CD4-positive, alpha-beta T cell (primary cell): ENCODE measurements around the gene HMOX1. TPM values are rescaled to one million over a fixed set of nuclear protein-coding genes. Genes with fewer than 3 reads are reported as not detected.

Experiments
- ATAC-seq: fragments of 200-7000 bp; cut with Tn5 transposase; one replicate; pipeline ENCODE4 v1.10.0; 2022; ENCODE audit warnings: mild to moderate bottlenecking; ENCODE audit not compliant: poor library complexity
- CTCF ChIA-PET: fragments of 350-600 bp; sonication (Branson Sonifier 250); formaldehyde crosslinking; loops from one replicate; lab custom pipeline; 2021; ENCODE audit warnings: antibody characterized with exemption, inconsistent platforms; lab: Charles Lee
- POLR2A ChIA-PET: fragments of 350-600 bp; sonication (Branson Sonifier 250); formaldehyde crosslinking; loops from one replicate; lab custom pipeline; 2021; ENCODE audit warnings: antibody characterized with exemption, inconsistent platforms; lab: Charles Lee
- DNase-seq, 14 experiments: peaks; one replicate each; pipeline ENCODE4 v3.0.0-alpha.2; 2013 to 2020; ENCODE audit warnings: mixed read lengths in 2 of 14
- H3K27ac ChIP-seq, 2 donors: one replicate each; pipeline versions ENCODE4 v1.5.1 to v1.7.0; 2013; ENCODE audit warnings: low read length in 2 of 2, low read depth in 1 of 2, mild to moderate bottlenecking in 1 of 2
- H3K27me3 ChIP-seq, 2 experiments: 1 replicate in 1 of 2; 2 replicates in 1 of 2; pipeline versions ENCODE4 v1.6.1 to v1.7.0; 2013; ENCODE audit warnings: low read length in 2 of 2, control low read depth in 1 of 2, mild to moderate bottlenecking in 1 of 2, moderate library complexity in 1 of 2; ENCODE audit not compliant: insufficient read depth in 2 of 2, control insufficient read depth in 1 of 2
- H3K36me3 ChIP-seq: one replicate; pipeline ENCODE4 v1.6.1; 2013; ENCODE audit warnings: low read length, control low read depth; ENCODE audit not compliant: insufficient read depth
- H3K4me1 ChIP-seq: one replicate; pipeline ENCODE4 v1.6.1; 2013; ENCODE audit warnings: low read length, control low read depth; ENCODE audit not compliant: insufficient read depth
- H3K4me3 ChIP-seq: one replicate; pipeline ENCODE4 v1.5.1; 2013; ENCODE audit warnings: mild to moderate bottlenecking, low read length, moderate library complexity
- H3K9me3 ChIP-seq, 2 experiments: 1 replicate in 1 of 2; 2 replicates in 1 of 2; pipeline versions ENCODE4 v1.6.1 to v1.7.0; 2013; ENCODE audit warnings: low read length in 2 of 2, mild to moderate bottlenecking in 2 of 2, control low read depth in 1 of 2, moderate library complexity in 1 of 2; ENCODE audit not compliant: control insufficient read depth in 1 of 2, insufficient read depth in 1 of 2
- H3K27ac Mint-ChIP-seq: one replicate; pipeline ENCODE4 v1.8.0; 2020; ENCODE audit warnings: mixed read lengths
- H3K27me3 Mint-ChIP-seq: one replicate; pipeline ENCODE4 v1.8.0; 2021; ENCODE audit warnings: mixed read lengths
- H3K36me3 Mint-ChIP-seq: one replicate; pipeline ENCODE4 v1.8.0; 2021; ENCODE audit warnings: low read depth, mixed read lengths
- H3K4me1 Mint-ChIP-seq: one replicate; pipeline ENCODE4 v1.8.0; 2021; ENCODE audit warnings: low read depth, mixed read lengths
- H3K4me3 Mint-ChIP-seq: one replicate; pipeline ENCODE4 v1.8.0; 2020; ENCODE audit warnings: mild to moderate bottlenecking, mixed read lengths
- H3K9me3 Mint-ChIP-seq: one replicate; pipeline ENCODE4 v1.8.0; 2020; ENCODE audit warnings: mixed read lengths
- CTCF ChIP-seq: fragments of 200-600 bp; IDR thresholded peaks from one replicate; pipeline ENCODE4 v1.8.0; 2022; ENCODE audit warnings: antibody characterized with exemption, mild to moderate bottlenecking
- intact Hi-C, 2 experiments: fragments of 100-400 bp; cut with DNase I in 1 of 2; cut with micrococcal nuclease in 1 of 2; formaldehyde crosslinking; loops; one replicate each; pipeline versions ENCODE4 v1.15.1 to v1.9.0; 2023 to 2025; cut with DNase I, micrococcal nuclease
- total RNA-seq, 174 experiments: library from RNA in 2 of 174; stranded (reverse) in 2 of 174; gene quantifications; one replicate each; pipeline ENCODE4 v1.2.3 and lab custom pipeline; 2021 to 2026

The HMOX1 gene
- total RNA-seq, 2 experiments from 2014 or later, result 1.1 to 1.5 TPM

DNA sequence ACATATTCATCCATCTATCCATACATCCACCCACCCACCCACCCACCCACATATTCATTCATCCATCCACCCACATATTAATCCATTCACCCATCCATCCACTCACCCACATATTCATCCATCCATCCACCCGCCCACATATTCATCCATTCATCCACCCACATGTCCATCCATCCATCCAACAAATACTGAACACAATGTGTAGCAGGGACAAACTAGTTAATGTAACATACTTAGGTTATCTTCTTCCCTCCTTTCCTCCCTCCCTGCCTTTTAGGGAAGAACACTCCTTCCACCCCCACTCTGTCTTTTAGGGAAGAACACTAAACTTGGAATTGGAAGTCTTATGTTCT lies 58.4 kb downstream of the HMOX1 start:
- no peaks in the 10 kb centered on the region for H3K27me3 Mint-ChIP-seq
- no peak overlapping the region for H3K4me3 ChIP-seq
- TF ChIP-seq CTCF, result no peak
- peaks cover 4% of the 10 kb centered on the region for H3K36me3 Mint-ChIP-seq
- H3K27ac ChIP-seq, result no peak overlapping the region
- no peak overlapping the region for H3K4me3 Mint-ChIP-seq
- CTCF ChIA-PET, result no interaction called here
- H3K9me3 ChIP-seq, result no peaks in the 10 kb centered on the region
- no peak overlapping the region for H3K27ac Mint-ChIP-seq
- no peak for ATAC-seq
- H3K27me3 ChIP-seq, result no peaks in the 10 kb centered on the region
- H3K9me3 Mint-ChIP-seq, result no peaks in the 10 kb centered on the region
- no peaks in the 10 kb centered on the region for H3K4me1 ChIP-seq
- POLR2A ChIA-PET, result no interaction called here
- peaks cover 1% of the 10 kb centered on the region for H3K36me3 ChIP-seq
- intact Hi-C loops, result no loop called here
- no peak for DNase-seq
- H3K4me1 Mint-ChIP-seq, result no peaks in the 10 kb centered on the region

- Histone ChIP-seq H3K36me3 (no peaks in the 10 kb centered on the region), H3K4me3 (no peak overlapping the region), H3K27ac (no peak overlapping the region), H3K9me3 (no peaks in the 10 kb centered on the region), H3K27me3 (no peaks in the 10 kb centered on the region), H3K4me1 (no peaks in the 10 kb centered on the region)
- DNase-seq, result no peak
- H3K27ac Mint-ChIP-seq, result no peak overlapping the region
- H3K27me3 Mint-ChIP-seq, result no peaks in the 10 kb centered on the region
- TF ChIP-seq CTCF, result no peak
- no peaks in the 10 kb centered on the region for H3K9me3 Mint-ChIP-seq
- H3K4me3 Mint-ChIP-seq, result no peak overlapping the region
- no peaks in the 10 kb centered on the region for H3K36me3 Mint-ChIP-seq
- ATAC-seq, result no peak
- ChIA-PET CTCF (no interaction called here), POLR2A (no interaction called here)
- intact Hi-C loops, result no loop called here
- no peaks in the 10 kb centered on the region for H3K4me1 Mint-ChIP-seq
Observed at GRCh38 chr22:35440129-35440528, 59.2 kb downstream of the HMOX1 start.

DNA sequence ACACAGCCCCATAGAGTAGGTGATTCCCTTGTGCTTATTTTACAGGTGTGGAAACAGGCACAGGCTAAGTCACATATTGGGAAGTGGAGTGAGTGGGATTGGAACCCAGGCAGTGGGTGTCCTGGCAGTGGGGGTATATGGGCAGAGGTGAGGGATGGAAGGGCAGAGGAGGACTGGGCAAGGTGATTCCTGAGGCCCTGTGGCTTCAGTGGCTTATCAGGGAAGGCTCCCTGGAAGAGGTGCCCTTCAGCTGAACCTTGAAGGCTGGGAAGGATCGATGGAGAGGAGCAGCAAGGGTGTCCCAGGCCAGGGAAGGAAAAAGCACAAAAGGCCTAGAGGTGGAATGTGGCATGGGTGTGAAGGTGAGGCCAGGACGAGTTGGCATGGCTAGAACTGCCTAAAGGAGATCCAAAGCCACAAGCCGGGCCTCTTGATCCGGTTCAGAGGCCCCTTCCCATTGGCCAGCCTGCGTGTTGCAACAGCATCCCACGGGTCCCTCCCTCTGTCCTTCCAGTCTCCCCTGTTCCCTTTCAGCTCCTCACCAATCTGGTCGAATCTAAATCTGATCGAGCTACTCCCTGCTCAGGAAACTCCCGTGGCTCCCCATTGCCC lies 60.7 kb downstream of the HMOX1 start:
- no peaks in the 10 kb centered on the region for H3K9me3 Mint-ChIP-seq
- Histone ChIP-seq H3K4me3 (no peak overlapping the region), H3K9me3 (no peaks in the 10 kb centered on the region), H3K27ac (no peak overlapping the region), H3K27me3 (no peaks in the 10 kb centered on the region), H3K4me1 (no peaks in the 10 kb centered on the region), H3K36me3 (no peaks in the 10 kb centered on the region)
- ChIA-PET POLR2A (no interaction called here), CTCF (no interaction called here)
- H3K36me3 Mint-ChIP-seq, result no peaks in the 10 kb centered on the region
- no peak overlapping the region for H3K27ac Mint-ChIP-seq
- intact Hi-C loops, result no loop called here
- DNase-seq (no peak), ATAC-seq (no peak)
- H3K4me3 Mint-ChIP-seq, result no peak overlapping the region
- H3K27me3 Mint-ChIP-seq, result no peaks in the 10 kb centered on the region
- no peaks in the 10 kb centered on the region for H3K4me1 Mint-ChIP-seq
- no peak for TF ChIP-seq CTCF
